ENCODE measurements around the gene EPHA5. TPM values are rescaled to one million over a fixed set of nuclear protein-coding genes. Genes with fewer than 3 reads are reported as not detected.

Gene EPHA5
- total RNA-seq, 1 experiment from 2014 or later = 1.9 TPM

GRCh38 chr4:65472531-65472930 is 197.8 kb downstream of the EPHA5 start:
- in situ Hi-C loops (cut with HindIII; ENCODE audit: low pct_unique_long_range_greater_than_20kb, low sequenced_read_pairs) = no loop called here
- CTCF ChIA-PET = no interaction called here
- no peaks in the 10 kb centered on the region for H3K9me3 ChIP-seq (ENCODE audit: control insufficient read depth, insufficient read depth, low read depth, low read length)
- intact Hi-C loops (cut with micrococcal nuclease; ENCODE audit: unreplicated experiment) = no loop called here
- BruUV-seq (replicated peaks) = no TSS peak
- no peaks in the 10 kb centered on the region for H3K27me3 ChIP-seq (ENCODE audit: control insufficient read depth, insufficient read depth, low read length)
- ATAC-seq (no peak), DNase-seq (ENCODE audit: low read depth, low spot score) (no peak)
- TF ChIP-seq TCF7L2 (IDR thresholded peaks at IDR 0.05; ENCODE audit: low read depth, low read length) = no peak
- TF ChIP-seq REST (IDR thresholded peaks at IDR 0.05; ENCODE audit: insufficient read depth in 1 of 2, low read depth in 2 of 2, low read length in 1 of 2) = no peak
- no peak for TF ChIP-seq POLR2AphosphoS5 (IDR thresholded peaks at IDR 0.05; ENCODE audit: low read depth, low read length)
- no peak for TF ChIP-seq SIN3A (IDR thresholded peaks at IDR 0.05; ENCODE audit: borderline replicate concordance, insufficient read depth, low read depth, low read length)
- no peak for TF ChIP-seq CTCF (IDR thresholded peaks at IDR 0.05)
- no peak overlapping the region for H3K4me3 ChIP-seq (ENCODE audit: low read depth in 2 of 2, low read length in 2 of 2)
- POLR2A ChIA-PET = no interaction called here
- no peaks in the 10 kb centered on the region for H3K36me3 ChIP-seq (ENCODE audit: control insufficient read depth, insufficient read depth, low read length)
- H3K4me1 ChIP-seq (ENCODE audit: control insufficient read depth, insufficient read depth, low read length) = no peaks in the 10 kb centered on the region
- H3K27ac ChIP-seq (ENCODE audit: low read length) = no peak overlapping the region

- no peak for DNase-seq (ENCODE audit: low read depth, low spot score)
- Histone ChIP-seq H3K4me3 (ENCODE audit: low read depth in 2 of 2, low read length in 2 of 2) (no peak overlapping the region), H3K27ac (ENCODE audit: low read length) (no peak overlapping the region), H3K9me3 (ENCODE audit: control insufficient read depth, insufficient read depth, low read depth, low read length) (no peaks in the 10 kb centered on the region), H3K4me1 (ENCODE audit: control insufficient read depth, insufficient read depth, low read length) (no peaks in the 10 kb centered on the region), H3K36me3 (ENCODE audit: control insufficient read depth, insufficient read depth, low read length) (no peaks in the 10 kb centered on the region), H3K27me3 (ENCODE audit: control insufficient read depth, insufficient read depth, low read length) (no peaks in the 10 kb centered on the region)
- in situ Hi-C loops (cut with HindIII; ENCODE audit: low pct_unique_long_range_greater_than_20kb, low sequenced_read_pairs) = no loop called here
- TF ChIP-seq TCF7L2 (IDR thresholded peaks at IDR 0.05; ENCODE audit: low read depth, low read length) (no peak), CTCF (IDR thresholded peaks at IDR 0.05) (no peak), SIN3A (IDR thresholded peaks at IDR 0.05; ENCODE audit: borderline replicate concordance, insufficient read depth, low read depth, low read length) (no peak), REST (IDR thresholded peaks at IDR 0.05; ENCODE audit: insufficient read depth in 1 of 2, low read depth in 2 of 2, low read length in 1 of 2) (no peak), POLR2AphosphoS5 (IDR thresholded peaks at IDR 0.05; ENCODE audit: low read depth, low read length) (no peak)
- intact Hi-C loops (cut with micrococcal nuclease; ENCODE audit: unreplicated experiment) = no loop called here
- CTCF ChIA-PET = no interaction called here
- ATAC-seq = no peak
- POLR2A ChIA-PET = no interaction called here
- no TSS peak for BruUV-seq (replicated peaks)
Observed at GRCh38 chr4:65467068-65467680, 203.1 kb downstream of the EPHA5 start.
